Fibroblast of skin of scalp (primary cell): ENCODE data around the gene BLACAT1.
"Not testable (repeated sequence)": the region's sequence is repeated elsewhere in the genome, so short reads cannot be mapped to it uniquely, and the experiment has no call there.

ENCODE experiments used
- DNase-seq: peaks from one replicate; pipeline ENCODE4 v3.0.0-alpha.2; 2013

Gene BLACAT1

GRCh38 chr1:205406252-205406651 is 49.6 kb downstream of the BLACAT1 start:
- not testable (repeated sequence) for DNase-seq
